ENCODE data around the gene AKAP8.
"Not testable (repeated sequence)": the region's sequence is repeated elsewhere in the genome, so short reads cannot be mapped to it uniquely, and the experiment has no call there.

Gene AKAP8

GRCh38 chr19:15379083-15379998, at the start of gene AKAP8:
Gene AKAP8, minus strand, starts transcription at chr19:15379787. Its CDS starts 56 bp downstream, at chr19:15379731.
- DNase-seq: peak; percentile 99

GRCh38 chr19:15427991-15428471, 48.4 kb upstream of the AKAP8 start:
- no peak for DNase-seq

GRCh38 chr19:15427350-15427700, 47.7 kb upstream of the AKAP8 start:
- DNase-seq: no peak

GRCh38 chr19:15426485-15427349, 47.1 kb upstream of the AKAP8 start:
- no peak for DNase-seq

GRCh38 chr19:15425321-15425950, 45.8 kb upstream of the AKAP8 start:
- no peak for DNase-seq

- DNase-seq: no peak
Measured at GRCh38 chr19:15424692-15425272, 45.2 kb upstream of the AKAP8 start.

- no peak for DNase-seq
Measured at GRCh38 chr19:15424121-15424520, 44.5 kb upstream of the AKAP8 start.

GRCh38 chr19:15423130-15423529, 43.5 kb upstream of the AKAP8 start:
- DNase-seq: no peak

GRCh38 chr19:15422296-15423075, 42.9 kb upstream of the AKAP8 start:
- DNase-seq: no peak

GRCh38 chr19:15421721-15422260, 42.2 kb upstream of the AKAP8 start:
- no peak for DNase-seq

GRCh38 chr19:15421136-15421695, 41.6 kb upstream of the AKAP8 start:
- DNase-seq: no peak

GRCh38 chr19:15419413-15420025, 39.9 kb upstream of the AKAP8 start:
- no peak for DNase-seq

GRCh38 chr19:15418579-15419412, 39.2 kb upstream of the AKAP8 start, which contains the start of gene AKAP8L:
Gene AKAP8L, minus strand, starts transcription at chr19:15418988. Its CDS starts 65 bp downstream, at chr19:15418923.
- peak; percentile 100 for DNase-seq

- no peak for DNase-seq
Measured at GRCh38 chr19:15418231-15418578, 38.6 kb upstream of the AKAP8 start.

GRCh38 chr19:15417699-15418098, 38.1 kb upstream of the AKAP8 start:
- DNase-seq: no peak

GRCh38 chr19:15412832-15413231, 33.2 kb upstream of the AKAP8 start:
- DNase-seq: no peak

GRCh38 chr19:15411351-15411750, 31.8 kb upstream of the AKAP8 start:
- not testable (repeated sequence) for DNase-seq

GRCh38 chr19:15404780-15405211, 25.2 kb upstream of the AKAP8 start:
- no peak for DNase-seq

- DNase-seq: no peak
Measured at GRCh38 chr19:15404097-15404779, 24.7 kb upstream of the AKAP8 start.
